ENCODE results near the gene PLCG2. TPM values are rescaled to one million over a fixed set of nuclear protein-coding genes. Genes with fewer than 3 reads are reported as not detected.
A peak's percentile ranks its signal among the peaks of the same experiment; 100 is the strongest.
"Not testable (repeated sequence)": the region's sequence is repeated elsewhere in the genome, so short reads cannot be mapped to it uniquely, and the experiment has no call there.

PLCG2 gene
- polyA plus RNA-seq, 3 donors from 2014 or later, result 24.4 to 91.6 (median 46.4) TPM

GRCh38 chr16:81744385-81744784, 34.7 kb upstream of the PLCG2 start:
- Mint-ChIP-seq H3K27me3 (ENCODE audit: low read depth in 3 of 3) (peaks cover 2 to 11% (median 2%) of the 10 kb centered on the region in 3 donors), H3K27ac (peak overlapping the region in 1 of 6 donors; percentile 56), H3K4me3 (no peak overlapping the region), H3K36me3 (no peaks in the 10 kb centered on the region), H3K9me3 (no peaks in the 10 kb centered on the region), H3K4me1 (peaks cover 17 to 20% of the 10 kb centered on the region in 2 donors)
- no peak for DNase-seq

- Mint-ChIP-seq H3K4me3 (no peak overlapping the region), H3K27ac (peak overlapping the region in 1 of 6 donors; percentile 56), H3K9me3 (no peaks in the 10 kb centered on the region), H3K27me3 (ENCODE audit: low read depth in 3 of 3) (peaks cover 2 to 11% (median 2%) of the 10 kb centered on the region in 3 donors), H3K4me1 (peaks cover 17 to 20% of the 10 kb centered on the region in 2 donors), H3K36me3 (no peaks in the 10 kb centered on the region)
- DNase-seq, result no peak
Measured at GRCh38 chr16:81744911-81745310, 34.2 kb upstream of the PLCG2 start.

GRCh38 chr16:81745704-81746558, 33.2 kb upstream of the PLCG2 start:
- Mint-ChIP-seq H3K9me3 (no peaks in the 10 kb centered on the region), H3K4me1 (peaks cover 14 to 16% of the 10 kb centered on the region in 2 donors), H3K36me3 (no peaks in the 10 kb centered on the region), H3K27ac (peak overlapping the region; percentile 83 to 91 (median 88)), H3K4me3 (peak overlapping the region; percentile 72 to 89 (median 85)), H3K27me3 (ENCODE audit: low read depth in 3 of 3) (peaks cover 2% of the 10 kb centered on the region in 3 donors)
- DNase-seq, result peak; percentile 63 to 68 (median 64)

- no peak for DNase-seq
- H3K27ac Mint-ChIP-seq, result peak overlapping the region in 5 of 6 donors; percentile 83 to 91 (median 90)
- no peaks in the 10 kb centered on the region for H3K36me3 Mint-ChIP-seq
- peak overlapping the region; percentile 72 to 89 (median 85) for H3K4me3 Mint-ChIP-seq
- no peaks in the 10 kb centered on the region for H3K9me3 Mint-ChIP-seq
- H3K4me1 Mint-ChIP-seq, result peaks cover 14 to 18% of the 10 kb centered on the region in 2 donors
- H3K27me3 Mint-ChIP-seq (ENCODE audit: low read depth in 3 of 3), result peaks cover 2% of the 10 kb centered on the region in 3 donors
Measured at GRCh38 chr16:81746566-81746965, 32.5 kb upstream of the PLCG2 start.

GRCh38 chr16:81748476-81749198, 30.5 kb upstream of the PLCG2 start:
- no peak overlapping the region for H3K4me3 Mint-ChIP-seq
- H3K27ac Mint-ChIP-seq, result peak overlapping the region in 1 of 6 donors; percentile 16

GRCh38 chr16:81752225-81752875, 26.7 kb upstream of the PLCG2 start:
- no peaks in the 10 kb centered on the region for H3K9me3 Mint-ChIP-seq

More at GRCh38 chr16:81748476-81749198, 30.5 kb upstream of the PLCG2 start:
- no peaks in the 10 kb centered on the region for H3K9me3 Mint-ChIP-seq
- no peaks in the 10 kb centered on the region for H3K36me3 Mint-ChIP-seq
- H3K4me1 Mint-ChIP-seq, result peaks cover 29 to 35% of the 10 kb centered on the region in 2 donors
- H3K27me3 Mint-ChIP-seq (ENCODE audit: low read depth in 3 of 3), result peaks cover 0 to 4% (median 2%) of the 10 kb centered on the region in 3 donors
- DNase-seq, result no peak

GRCh38 chr16:81752876-81753227, 26.2 kb upstream of the PLCG2 start:
- no peaks in the 10 kb centered on the region for H3K9me3 Mint-ChIP-seq
- peaks cover 30 to 39% of the 10 kb centered on the region in 2 donors for H3K4me1 Mint-ChIP-seq
- H3K27ac Mint-ChIP-seq, result peak overlapping the region in 3 of 6 donors; percentile 53 to 80 (median 67)
- H3K36me3 Mint-ChIP-seq, result no peaks in the 10 kb centered on the region
- peaks cover 0 to 4% (median 2%) of the 10 kb centered on the region in 3 donors for H3K27me3 Mint-ChIP-seq (ENCODE audit: low read depth in 3 of 3)
- no peak for DNase-seq
- H3K4me3 Mint-ChIP-seq, result peak overlapping the region in 1 of 5 donors; percentile 62

More at GRCh38 chr16:81752225-81752875, 26.7 kb upstream of the PLCG2 start:
- peaks cover 30 to 39% of the 10 kb centered on the region in 2 donors for H3K4me1 Mint-ChIP-seq
- H3K27me3 Mint-ChIP-seq (ENCODE audit: low read depth in 3 of 3), result peaks cover 0 to 4% (median 2%) of the 10 kb centered on the region in 3 donors
- peak overlapping the region in 5 of 6 donors; percentile 36 to 80 (median 79) for H3K27ac Mint-ChIP-seq
- peak; percentile 21 to 40 (median 38) for DNase-seq
- no peaks in the 10 kb centered on the region for H3K36me3 Mint-ChIP-seq
- peak overlapping the region in 3 of 5 donors; percentile 30 to 52 (median 51) for H3K4me3 Mint-ChIP-seq

- H3K27ac Mint-ChIP-seq, result no peak overlapping the region
- H3K27me3 Mint-ChIP-seq (ENCODE audit: low read depth in 3 of 3), result peaks cover 0 to 4% (median 3%) of the 10 kb centered on the region in 3 donors
- DNase-seq, result no peak
- H3K4me1 Mint-ChIP-seq, result peaks cover 30 to 39% of the 10 kb centered on the region in 2 donors
- no peak overlapping the region for H3K4me3 Mint-ChIP-seq
- no peaks in the 10 kb centered on the region for H3K36me3 Mint-ChIP-seq
- no peaks in the 10 kb centered on the region for H3K9me3 Mint-ChIP-seq
Measured at GRCh38 chr16:81754858-81755257, 24.2 kb upstream of the PLCG2 start.

GRCh38 chr16:81755915-81756614, 23.0 kb upstream of the PLCG2 start:
- H3K9me3 Mint-ChIP-seq, result no peaks in the 10 kb centered on the region
- no peak for DNase-seq
- H3K4me1 Mint-ChIP-seq, result peaks cover 29 to 38% of the 10 kb centered on the region in 2 donors
- H3K36me3 Mint-ChIP-seq, result no peaks in the 10 kb centered on the region
- H3K4me3 Mint-ChIP-seq, result no peak overlapping the region
- H3K27ac Mint-ChIP-seq, result peak overlapping the region in 2 of 6 donors; percentile 18 to 40
- H3K27me3 Mint-ChIP-seq (ENCODE audit: low read depth in 3 of 3), result peaks cover 0 to 4% (median 3%) of the 10 kb centered on the region in 3 donors

- Mint-ChIP-seq H3K4me3 (no peak overlapping the region), H3K36me3 (no peaks in the 10 kb centered on the region), H3K27ac (peak overlapping the region in 2 of 6 donors; percentile 18 to 82), H3K4me1 (peaks cover 25 to 30% of the 10 kb centered on the region in 2 donors), H3K9me3 (no peaks in the 10 kb centered on the region), H3K27me3 (ENCODE audit: low read depth in 3 of 3) (peaks cover 0 to 3% (median 2%) of the 10 kb centered on the region in 3 donors)
- no peak for DNase-seq
Measured at GRCh38 chr16:81756615-81757356, 22.3 kb upstream of the PLCG2 start.

- Mint-ChIP-seq H3K36me3 (no peaks in the 10 kb centered on the region), H3K4me1 (peaks cover 12 to 15% of the 10 kb centered on the region in 2 donors), H3K4me3 (no peak overlapping the region), H3K9me3 (no peaks in the 10 kb centered on the region), H3K27me3 (ENCODE audit: low read depth in 3 of 3) (peaks cover 0 to 3% (median 2%) of the 10 kb centered on the region in 3 donors), H3K27ac (no peak overlapping the region)
- DNase-seq, result no peak
Measured at GRCh38 chr16:81758376-81758775, 20.7 kb upstream of the PLCG2 start.

- not testable (repeated sequence) for H3K27ac Mint-ChIP-seq; DNase-seq; H3K4me3 Mint-ChIP-seq; H3K9me3 Mint-ChIP-seq; H3K36me3 Mint-ChIP-seq; H3K27me3 Mint-ChIP-seq (ENCODE audit: low read depth in 3 of 3); H3K4me1 Mint-ChIP-seq
Measured at GRCh38 chr16:81762322-81762721, 16.8 kb upstream of the PLCG2 start.
